DND-41 (cell line): ENCODE measurements around the gene RPS6KA1.

ENCODE experiments used
- ATAC-seq: fragments of 200-7000 bp; cut with Tn5 transposase; 3 replicates; pipeline ENCODE4 v1.9.1; 2021; ENCODE audit warnings: low read depth; ENCODE audit not compliant: insufficient read depth
- DNase-seq: peaks from one replicate; pipeline ENCODE4 v3.0.0-alpha.2; 2020
- H2AFZ ChIP-seq: 2 replicates; pipeline ENCODE4 v1.6.0; 2012; ENCODE audit warnings: low read depth, low read length
- H3K27ac ChIP-seq: 2 replicates; pipeline ENCODE4 v1.5.1; 2012; ENCODE audit warnings: low read length, inconsistent platforms
- H3K27me3 ChIP-seq: fragments of 200-600 bp; sonication (generic); 2 replicates; pipeline ENCODE4 v1.6.0; 2012; ENCODE audit warnings: low read length, mild to moderate bottlenecking, inconsistent platforms; ENCODE audit not compliant: insufficient read depth, poor library complexity
- H3K36me3 ChIP-seq: 2 replicates; pipeline ENCODE4 v1.5.1; 2012; ENCODE audit warnings: low read length, inconsistent platforms; ENCODE audit not compliant: insufficient read depth
- H3K4me1 ChIP-seq: 2 replicates; pipeline ENCODE4 v1.5.1; 2012; ENCODE audit warnings: mild to moderate bottlenecking, low read length; ENCODE audit not compliant: insufficient read depth
- H3K4me2 ChIP-seq: 2 replicates; pipeline ENCODE4 v1.6.0; 2012; ENCODE audit warnings: mild to moderate bottlenecking, moderate library complexity, low read length, inconsistent platforms; ENCODE audit not compliant: insufficient read depth
- H3K4me3 ChIP-seq, 2 experiments: fragments of 200-600 bp in 1 of 2; shearing (Covaris generic) in 1 of 2; 2 replicates each; pipeline ENCODE4 v1.5.1; 2012 to 2016; ENCODE audit warnings: inconsistent platforms in 2 of 2, low read length in 2 of 2, mild to moderate bottlenecking in 2 of 2, low read depth in 1 of 2, moderate library complexity in 1 of 2
- H3K79me2 ChIP-seq: 2 replicates; pipeline ENCODE4 v1.6.0; 2012; ENCODE audit warnings: low read length, inconsistent platforms; ENCODE audit not compliant: insufficient read depth
- H3K9ac ChIP-seq: 2 replicates; pipeline ENCODE4 v1.6.0; 2012; ENCODE audit warnings: low read depth, mild to moderate bottlenecking, inconsistent platforms, low read length, moderate library complexity
- H3K9me3 ChIP-seq: 2 replicates; pipeline ENCODE4 v1.5.1; 2012; ENCODE audit warnings: low read length, moderate library complexity, mild to moderate bottlenecking, inconsistent platforms; ENCODE audit not compliant: insufficient read depth, severe bottlenecking
- H4K20me1 ChIP-seq: 2 replicates; pipeline ENCODE4 v1.6.0; 2012; ENCODE audit warnings: low read length; ENCODE audit not compliant: insufficient read depth
- CTCF ChIP-seq: IDR thresholded peaks from 2 replicates; pipeline ENCODE4 v1.5.1; 2012; ENCODE audit warnings: borderline replicate concordance, low read length, moderate library complexity, mild to moderate bottlenecking; ENCODE audit not compliant: poor library complexity, severe bottlenecking; ENCODE audit errors: extremely low read depth
- EZH2 ChIP-seq: IDR thresholded peaks from 3 replicates; pipeline ENCODE4 v1.6.1; 2012; ENCODE audit warnings: borderline replicate concordance, low read depth, mild to moderate bottlenecking, moderate library complexity, low read length, inconsistent platforms; ENCODE audit not compliant: severe bottlenecking

RPS6KA1 gene

DNA sequence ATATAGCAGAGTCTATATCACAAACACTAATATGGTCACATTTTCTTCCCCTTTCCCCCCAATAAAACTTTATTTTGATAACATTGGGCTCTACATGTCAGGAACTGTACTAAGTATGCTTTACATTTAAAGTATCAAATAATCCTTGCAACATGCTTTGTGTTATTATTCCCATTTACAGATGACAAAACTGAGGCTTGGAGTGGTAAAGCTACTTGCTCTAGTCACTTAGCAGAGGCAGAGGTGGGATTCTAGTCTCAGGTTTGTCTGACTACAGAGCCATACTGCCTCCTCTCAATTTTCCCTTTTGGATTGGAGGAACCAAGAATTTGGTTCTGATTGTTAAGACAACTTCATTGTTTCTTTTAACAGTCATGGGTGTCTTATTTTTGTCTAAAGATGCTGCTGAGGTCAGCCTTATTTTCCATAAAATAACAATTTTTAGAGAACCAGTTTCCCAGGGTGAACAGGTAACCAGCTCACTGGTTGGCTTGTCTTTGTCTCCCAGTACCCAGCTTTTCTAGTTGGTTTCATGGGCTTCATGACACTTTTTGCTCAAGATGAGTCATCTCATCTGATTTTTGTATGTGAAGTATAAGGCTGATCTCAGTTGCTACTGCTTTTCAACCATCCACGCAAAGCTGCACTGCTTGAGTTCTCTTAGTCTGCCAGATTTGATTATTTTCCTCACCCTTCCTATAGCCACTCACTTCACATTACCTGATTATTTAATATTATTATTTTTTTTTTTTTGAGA lies 85.3 kb downstream of the RPS6KA1 start:
- no peak for DNase-seq
- H3K36me3 ChIP-seq: no peaks in the 10 kb centered on the region

GRCh38 chr1:26616881-26617280 lies 87.3 kb downstream of the RPS6KA1 start:
- no peaks in the 10 kb centered on the region for H4K20me1 ChIP-seq
- H3K4me3 ChIP-seq: no peak overlapping the region
- no peak for DNase-seq
- TF ChIP-seq CTCF (no peak), EZH2 (no peak)
- H3K79me2 ChIP-seq: peaks cover 3% of the 10 kb centered on the region; the same call in 1 of the 2 replicates
- H3K4me2 ChIP-seq: no peak overlapping the region
- no peak overlapping the region for H3K9ac ChIP-seq
- ATAC-seq: no peak
- H3K27ac ChIP-seq: no peak overlapping the region
- H3K9me3 ChIP-seq: no peaks in the 10 kb centered on the region
- no peaks in the 10 kb centered on the region for H3K36me3 ChIP-seq
- H2AFZ ChIP-seq: no peak overlapping the region
- H3K27me3 ChIP-seq: no peaks in the 10 kb centered on the region
- peaks cover 22% of the 10 kb centered on the region for H3K4me1 ChIP-seq

More for the DNA sequence above, 85.3 kb downstream of the RPS6KA1 start:
- H3K4me3 ChIP-seq: no peak overlapping the region
- H3K27me3 ChIP-seq: no peaks in the 10 kb centered on the region
- H4K20me1 ChIP-seq: no peaks in the 10 kb centered on the region
- no peak for TF ChIP-seq CTCF
- no peak for TF ChIP-seq EZH2
- no peak overlapping the region for H3K4me2 ChIP-seq
- no peak for ATAC-seq
- H3K4me1 ChIP-seq: peaks cover 15% of the 10 kb centered on the region
- no peaks in the 10 kb centered on the region for H3K9me3 ChIP-seq
- H3K9ac ChIP-seq: no peak overlapping the region
- no peaks in the 10 kb centered on the region for H3K79me2 ChIP-seq
- no peak overlapping the region for H2AFZ ChIP-seq
- no peak overlapping the region for H3K27ac ChIP-seq

DNA sequence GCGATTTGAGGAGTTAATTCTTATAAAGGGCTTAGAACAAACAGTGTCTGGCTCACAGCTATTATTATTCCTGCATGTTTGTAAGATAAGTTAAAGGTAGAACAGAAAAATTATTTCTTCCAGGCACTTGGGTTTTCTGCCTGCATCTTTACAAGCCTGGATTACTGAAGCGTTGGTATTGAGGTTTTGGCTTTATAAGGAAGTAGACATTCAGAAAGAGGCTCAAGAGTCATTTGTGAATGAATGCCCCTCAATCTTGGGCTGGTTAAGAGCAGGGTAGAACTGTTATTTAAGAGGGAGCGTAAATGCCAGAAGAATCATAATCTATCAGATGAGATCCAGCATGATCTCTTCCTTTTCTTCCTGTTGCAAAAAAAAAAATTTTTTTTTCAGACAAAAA lies 89.0 kb downstream of the RPS6KA1 start:
- ATAC-seq: no peak
- Histone ChIP-seq H3K36me3 (no peaks in the 10 kb centered on the region), H4K20me1 (no peaks in the 10 kb centered on the region), H3K9ac (no peak overlapping the region), H3K27me3 (no peaks in the 10 kb centered on the region), H3K4me1 (peaks cover 28% of the 10 kb centered on the region), H2AFZ (no peak overlapping the region; the same call in 1 of the 2 replicates), H3K9me3 (no peaks in the 10 kb centered on the region), H3K27ac (no peak overlapping the region), H3K79me2 (peaks cover 8% of the 10 kb centered on the region; the same call in 1 of the 2 replicates), H3K4me3 (no peak overlapping the region), H3K4me2 (no peak overlapping the region)
- DNase-seq: no peak
- TF ChIP-seq EZH2 (no peak), CTCF (no peak)
